Measurements from ENCODE around the gene DAW1. TPM values are rescaled to one million over a fixed set of nuclear protein-coding genes. Genes with fewer than 3 reads are reported as not detected.

Gene DAW1
- total and polyA plus RNA-seq, 2 of the 13 experiments (the other 11 are each of a cell fraction or from before 2014, with no cell fraction given): not detected

GRCh38 chr2:227886149-227886548 is 14.7 kb downstream of the DAW1 start (continued):
- TF ChIP-seq ZBTB33 (CRISPR knock-in tag; IDR thresholded peaks at IDR 0.05) (no peak), ZNF333 (CRISPR knock-in tag; IDR thresholded peaks at IDR 0.05; ENCODE audit: borderline replicate concordance) (no peak)

- Histone ChIP-seq H3K27me3 (ENCODE audit: control insufficient read depth in 1 of 2, insufficient read depth in 2 of 2, low read length in 2 of 2) (no peaks in the 10 kb centered on the region), H3K79me2 (ENCODE audit: insufficient read depth, low read length) (no peaks in the 10 kb centered on the region), H3K4me2 (ENCODE audit: low read depth, low read length) (no peak overlapping the region), H3K9ac (ENCODE audit: insufficient read depth, low read depth, low read length) (no peak overlapping the region), H2AFZ (ENCODE audit: low read length) (no peak overlapping the region), H4K20me1 (ENCODE audit: insufficient read depth, low read length) (no peaks in the 10 kb centered on the region), H3K4me3 (replicated peaks in 1 of 3; ENCODE audit: insufficient read depth in 1 of 3, low read depth in 2 of 3, low read length in 3 of 3) (no peak overlapping the region), H3K4me1 (ENCODE audit: insufficient read depth, low read length) (peaks cover 14% of the 10 kb centered on the region; the same call in 1 of the 2 replicates), H3K27ac (ENCODE audit: extremely low read length, insufficient read depth, low read length) (no peak overlapping the region), H3K9me3 (ENCODE audit: low read length) (no peaks in the 10 kb centered on the region), H3K36me3 (replicated peaks in 1 of 2; ENCODE audit: control insufficient read depth in 1 of 2, insufficient read depth in 2 of 2, low read length in 2 of 2) (no peaks in the 10 kb centered on the region)
- intact Hi-C loops (cut with micrococcal nuclease; ENCODE audit: unreplicated experiment): no loop called here
- ChIA-PET CTCF (ENCODE audit: low intra/inter-chr PET ratio, low total read pairs) (no interaction called here), POLR2A (no interaction called here)
- no peak for DNase-seq (ENCODE audit: low spot score)
- in situ Hi-C loops (cut with HindIII; ENCODE audit: extremely low pct_ligation_motif_present, low pct_unique_long_range_greater_than_20kb): loop anchor here (10.0 kb wide), 1 partner anchor 233 kb away; no protein-coding TSS in a partner anchor
- no TSS peak for BruUV-seq (replicated peaks)
- TF ChIP-seq KLF12 (CRISPR knock-in tag; IDR thresholded peaks at IDR 0.05; ENCODE audit: borderline replicate concordance): no peak
- no peak for TF ChIP-seq SIX4 (CRISPR knock-in tag; IDR thresholded peaks at IDR 0.05)
- no peak for TF ChIP-seq ZNF564 (CRISPR knock-in tag; IDR thresholded peaks at IDR 0.05)
- TF ChIP-seq ZNF703 (CRISPR knock-in tag; IDR thresholded peaks at IDR 0.05; ENCODE audit: borderline replicate concordance): no peak
- no peak for TF ChIP-seq ZNF598 (CRISPR knock-in tag; IDR thresholded peaks at IDR 0.05; ENCODE audit: borderline replicate concordance)
- TF ChIP-seq TCF12 (IDR thresholded peaks at IDR 0.05): no peak
- no peak for TF ChIP-seq TCF12 (CRISPR knock-in tag; IDR thresholded peaks at IDR 0.05)
- no peak; the same call in 2 of the 3 replicates for ATAC-seq
- no peak for FAIRE-seq
- WGBS (ENCODE audit: low lambda C conversion rate): 6% methylated on average over 5 of the region's 5 CpGs
These were observed 16.9 kb downstream of the DAW1 start for GRCh38 chr2:227888289-227888688.

Data from HepG2 (cell line).